Gastroesophageal sphincter (tissue), 3 donors: ENCODE measurements around the gene SMARCA4.

ENCODE experiments used
- EP300 ChIP-seq: sonication (generic); formaldehyde crosslinking; IDR thresholded peaks from one replicate; pipeline ENCODE4 v1.6.1; 2017; ENCODE audit warnings: antibody characterized with exemption, mild to moderate bottlenecking
- POLR2A ChIP-seq, 2 donors: fragments of 450-650 bp; IDR thresholded peaks; one replicate each; pipeline ENCODE4 v1.6.1; 2017; ENCODE audit warnings: antibody characterized with exemption in 2 of 2, mild to moderate bottlenecking in 2 of 2, moderate library complexity in 1 of 2
- TF ChIP-seq, protein P1 (sequence below), 4 experiments: fragments of 200-600 bp in 2 of 4; fragments of 450-650 bp in 2 of 4; sonication (generic) in 1 of 4; IDR thresholded peaks; one replicate each; pipeline ENCODE4 v1.5.1; 2017 to 2019; ENCODE audit warnings: antibody characterized with exemption in 4 of 4, mild to moderate bottlenecking in 2 of 4, moderate library complexity in 2 of 4

GRCh38 chr19:11007962-11008532, 47.2 kb downstream of the SMARCA4 start:
- TF ChIP-seq, protein P1, sequence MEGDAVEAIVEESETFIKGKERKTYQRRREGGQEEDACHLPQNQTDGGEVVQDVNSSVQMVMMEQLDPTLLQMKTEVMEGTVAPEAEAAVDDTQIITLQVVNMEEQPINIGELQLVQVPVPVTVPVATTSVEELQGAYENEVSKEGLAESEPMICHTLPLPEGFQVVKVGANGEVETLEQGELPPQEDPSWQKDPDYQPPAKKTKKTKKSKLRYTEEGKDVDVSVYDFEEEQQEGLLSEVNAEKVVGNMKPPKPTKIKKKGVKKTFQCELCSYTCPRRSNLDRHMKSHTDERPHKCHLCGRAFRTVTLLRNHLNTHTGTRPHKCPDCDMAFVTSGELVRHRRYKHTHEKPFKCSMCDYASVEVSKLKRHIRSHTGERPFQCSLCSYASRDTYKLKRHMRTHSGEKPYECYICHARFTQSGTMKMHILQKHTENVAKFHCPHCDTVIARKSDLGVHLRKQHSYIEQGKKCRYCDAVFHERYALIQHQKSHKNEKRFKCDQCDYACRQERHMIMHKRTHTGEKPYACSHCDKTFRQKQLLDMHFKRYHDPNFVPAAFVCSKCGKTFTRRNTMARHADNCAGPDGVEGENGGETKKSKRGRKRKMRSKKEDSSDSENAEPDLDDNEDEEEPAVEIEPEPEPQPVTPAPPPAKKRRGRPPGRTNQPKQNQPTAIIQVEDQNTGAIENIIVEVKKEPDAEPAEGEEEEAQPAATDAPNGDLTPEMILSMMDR (IDR thresholded peaks at IDR 0.05) = no peak
- TF ChIP-seq POLR2A (IDR thresholded peaks at IDR 0.05) (no peak), EP300 (no peak)
